IMR-90 (cell line): ENCODE measurements around the gene MT1A. TPM values are rescaled to one million over a fixed set of nuclear protein-coding genes. Genes with fewer than 3 reads are reported as not detected.
A peak's percentile ranks its signal among the peaks of the same experiment; 100 is the strongest.

ENCODE experiments used
- ATAC-seq: fragments of 200-7000 bp; cut with Tn5 transposase; 2 replicates; pipeline ENCODE4 v1.9.1; 2020; ENCODE audit warnings: low read depth, mild to moderate bottlenecking, moderate library complexity
- BruUV-seq: library from RNA; stranded (reverse); fragments of 400-500 nt; replicated peaks from 2 replicates; lab custom pipeline; 2021; lab: Mats Ljungman, UMichigan
- CTCF ChIA-PET: fragments of 300-600 bp; formaldehyde crosslinking; extraction: SDS; loops from one replicate; lab custom pipeline; 2021; ENCODE audit warnings: antibody characterized with exemption; lab: Yijun Ruan, JAX
- POLR2A ChIA-PET: fragments of 300-600 bp; sonication (Branson Sonifier 250); formaldehyde crosslinking; loops from one replicate; lab custom pipeline; 2022; ENCODE audit warnings: antibody characterized with exemption; ENCODE audit not compliant: unreplicated experiment; lab: Charles Lee
- DNase-seq: peaks from one replicate; pipeline ENCODE4 v3.0.0; 2013
- H2AFZ ChIP-seq: replicated peaks from 2 replicates; pipeline ENCODE3; 2013; ENCODE audit warnings: low read length, mild to moderate bottlenecking; ENCODE audit not compliant: poor library complexity
- H2AK5ac ChIP-seq: 2 replicates; pipeline ENCODE4 v1.6.1; 2013; ENCODE audit warnings: low read depth, low read length, inconsistent platforms
- H2AK9ac ChIP-seq: replicated peaks from 2 replicates; pipeline ENCODE3; 2013; ENCODE audit warnings: mild to moderate bottlenecking, low read depth, low read length, moderate library complexity; ENCODE audit not compliant: poor library complexity
- H2BK120ac ChIP-seq: 2 replicates; pipeline ENCODE4 v1.6.1; 2013; ENCODE audit warnings: low read depth, low read length, inconsistent platforms
- H2BK15ac ChIP-seq: 3 replicates; pipeline ENCODE4 v1.6.1; 2013; ENCODE audit warnings: low read depth, low read length, inconsistent platforms
- H2BK20ac ChIP-seq: 2 replicates; pipeline ENCODE4 v1.6.1; 2013; ENCODE audit warnings: low read depth, mild to moderate bottlenecking, inconsistent platforms, low read length, moderate library complexity
- H2BK5ac ChIP-seq: 2 replicates; pipeline ENCODE4 v1.6.1; 2013; ENCODE audit warnings: mild to moderate bottlenecking, low read depth, low read length, inconsistent platforms; ENCODE audit not compliant: poor library complexity, severe bottlenecking
- H3K14ac ChIP-seq: replicated peaks from 2 replicates; pipeline ENCODE4 v1.6.1; 2013; ENCODE audit warnings: low read depth, low read length, inconsistent platforms
- H3K18ac ChIP-seq: 2 replicates; pipeline ENCODE4 v1.6.1; 2013; ENCODE audit warnings: low read depth, low read length, control low read depth
- H3K23ac ChIP-seq: 2 replicates; pipeline ENCODE4 v1.6.1; 2013; ENCODE audit warnings: low read depth, low read length, inconsistent platforms
- H3K27ac ChIP-seq: 2 replicates; pipeline ENCODE4 v1.5.1; 2013; ENCODE audit warnings: mild to moderate bottlenecking, control low read depth, low read length; ENCODE audit not compliant: insufficient read depth
- H3K27me3 ChIP-seq: 2 replicates; pipeline ENCODE4 v1.6.1; 2013; ENCODE audit warnings: low read length; ENCODE audit not compliant: control insufficient read depth, insufficient read depth
- H3K36me3 ChIP-seq: 2 replicates; pipeline ENCODE4 v1.6.1; 2013; ENCODE audit warnings: low read length, mixed read lengths; ENCODE audit not compliant: control insufficient read depth, insufficient read depth
- H3K4ac ChIP-seq: 2 replicates; pipeline ENCODE4 v1.6.1; 2013; ENCODE audit warnings: low read depth, low read length, inconsistent platforms
- H3K4me1 ChIP-seq: 2 replicates; pipeline ENCODE4 v1.6.1; 2013; ENCODE audit warnings: low read length, mixed read lengths; ENCODE audit not compliant: control insufficient read depth, insufficient read depth
- H3K4me2 ChIP-seq: 2 replicates; pipeline ENCODE4 v1.6.1; 2013; ENCODE audit warnings: low read depth, mild to moderate bottlenecking, control low read depth, low read length, moderate library complexity
- H3K4me3 ChIP-seq: 2 replicates; pipeline ENCODE4 v1.5.1; 2013; ENCODE audit warnings: low read depth, mild to moderate bottlenecking, control low read depth, low read length, moderate library complexity; ENCODE audit not compliant: insufficient read depth
- H3K56ac ChIP-seq: 2 replicates; pipeline ENCODE4 v1.6.1; 2013; ENCODE audit warnings: low read length, inconsistent platforms; ENCODE audit not compliant: insufficient read depth; ENCODE audit errors: extremely low read depth
- H3K79me1 ChIP-seq, 2 experiments: 2 replicates each; pipeline ENCODE4 v1.6.1; 2013; ENCODE audit warnings: low read length in 2 of 2, inconsistent platforms in 1 of 2, low read depth in 1 of 2
- H3K9ac ChIP-seq: 2 replicates; pipeline ENCODE4 v1.6.1; 2013; ENCODE audit warnings: low read depth, low read length, control low read depth
- H3K9me1 ChIP-seq: 2 replicates; pipeline ENCODE4 v1.6.1; 2013; ENCODE audit warnings: low read length, inconsistent platforms; ENCODE audit not compliant: insufficient read depth
- H3K9me3 ChIP-seq: 2 replicates; pipeline ENCODE4 v1.6.1; 2013; ENCODE audit warnings: low read length; ENCODE audit not compliant: control insufficient read depth, insufficient read depth
- H4K20me1 ChIP-seq: 2 replicates; pipeline ENCODE4 v1.6.1; 2013; ENCODE audit warnings: low read length, inconsistent platforms; ENCODE audit not compliant: insufficient read depth
- H4K5ac ChIP-seq: 2 replicates; pipeline ENCODE4 v1.6.1; 2013; ENCODE audit warnings: mild to moderate bottlenecking, low read depth, low read length, control low read depth
- H4K8ac ChIP-seq, 2 experiments: 2 replicates each; pipeline ENCODE4 v1.6.1; 2013; ENCODE audit warnings: low read depth in 2 of 2, low read length in 2 of 2, control low read depth in 1 of 2, inconsistent platforms in 1 of 2
- H4K91ac ChIP-seq: 2 replicates; pipeline ENCODE4 v1.6.1; 2013; ENCODE audit warnings: low read depth, low read length, inconsistent platforms; ENCODE audit not compliant: insufficient read depth
- CEBPB ChIP-seq: IDR thresholded peaks from 2 replicates; pipeline ENCODE4 v1.6.1; 2012; ENCODE audit warnings: low read depth, low read length, improper control_type of control experiment
- CHD1 ChIP-seq: IDR thresholded peaks from 2 replicates; pipeline ENCODE4 v1.6.1; 2012; ENCODE audit warnings: low read depth, low read length, improper control_type of control experiment
- FOS ChIP-seq: fragments of 150-350 bp; IDR thresholded peaks from 2 replicates; pipeline ENCODE4 v1.6.1; 2016; ENCODE audit warnings: low read depth, low read length
- MXI1 ChIP-seq: IDR thresholded peaks from 2 replicates; pipeline ENCODE4 v1.6.1; 2012; ENCODE audit warnings: low read depth, mild to moderate bottlenecking, low read length, moderate library complexity, borderline replicate concordance
- POLR2A ChIP-seq: IDR thresholded peaks from 2 replicates; pipeline ENCODE4 v1.6.1; 2012; ENCODE audit warnings: mild to moderate bottlenecking, low read depth, low read length
- RAD21 ChIP-seq: IDR thresholded peaks from 2 replicates; pipeline ENCODE4 v1.6.1; 2012; ENCODE audit warnings: low read length, improper control_type of control experiment
- RCOR1 ChIP-seq: IDR thresholded peaks from 2 replicates; pipeline ENCODE4 v1.6.1; 2012; ENCODE audit warnings: mild to moderate bottlenecking, low read length, improper control_type of control experiment; ENCODE audit not compliant: insufficient replicate concordance
- RFX5 ChIP-seq: IDR thresholded peaks from 2 replicates; pipeline ENCODE4 v1.8.0; 2012; ENCODE audit warnings: low read depth, mild to moderate bottlenecking, low read length, moderate library complexity
- WGBS, 2 experiments: methylation state at CpG; one replicate each; pipeline versions ENCODE4 v1.1.5 to v1.1.7; 2013; ENCODE audit warnings: missing lambda C conversion rate in 2 of 2; ENCODE audit not compliant: insufficient read length in 1 of 2; ENCODE audit errors: extremely low coverage in 2 of 2; 5-methylcytosine and 5-hydroxymethylcytosine counted together
- dilution Hi-C: fragments of 300-500 bp; cut with HindIII; formaldehyde crosslinking; loops from one replicate; pipeline ENCODE4 v1.14.3; 2018; ENCODE audit warnings: low sequenced_read_pairs; ENCODE audit not compliant: unreplicated experiment
- in situ Hi-C: fragments of 300-500 bp; cut with MboI; formaldehyde crosslinking; loops from 3 replicates; pipeline ENCODE4 v1.14.3; 2019; ENCODE audit warnings: low sequenced_read_pairs, inconsistent platforms, mixed read lengths
- intact Hi-C: fragments of 100-400 bp; cut with micrococcal nuclease; formaldehyde crosslinking; loops from 2 replicates; pipeline ENCODE4 v1.10.0; 2022
- polyA plus RNA-seq, 3 experiments: library from polyadenylated mRNA; depleted of rRNA; stranded (reverse); fragments of >200 nt; gene quantifications; 2 replicates each; pipeline ENCODE4 v1.2.3, GENCODE V29; 2012; ENCODE audit warnings: low replicate concordance in 1 of 3
- total RNA-seq: library from RNA; depleted of rRNA; stranded (reverse); fragments of >200 nt; gene quantifications from 2 replicates; pipeline ENCODE4 v1.2.3, GENCODE V29; 2012
- TF ChIP-seq, protein P1 (sequence below): fragments of 150-350 bp; IDR thresholded peaks from 2 replicates; pipeline ENCODE4 v1.6.1; 2016; ENCODE audit warnings: low read depth, mild to moderate bottlenecking, low read length, moderate library complexity, borderline replicate concordance

The MT1A gene
- total and polyA plus RNA-seq, 2 of the 4 experiments (the other 2 are of a cell fraction) = 1.6 TPM; not detected in 1

DNA sequence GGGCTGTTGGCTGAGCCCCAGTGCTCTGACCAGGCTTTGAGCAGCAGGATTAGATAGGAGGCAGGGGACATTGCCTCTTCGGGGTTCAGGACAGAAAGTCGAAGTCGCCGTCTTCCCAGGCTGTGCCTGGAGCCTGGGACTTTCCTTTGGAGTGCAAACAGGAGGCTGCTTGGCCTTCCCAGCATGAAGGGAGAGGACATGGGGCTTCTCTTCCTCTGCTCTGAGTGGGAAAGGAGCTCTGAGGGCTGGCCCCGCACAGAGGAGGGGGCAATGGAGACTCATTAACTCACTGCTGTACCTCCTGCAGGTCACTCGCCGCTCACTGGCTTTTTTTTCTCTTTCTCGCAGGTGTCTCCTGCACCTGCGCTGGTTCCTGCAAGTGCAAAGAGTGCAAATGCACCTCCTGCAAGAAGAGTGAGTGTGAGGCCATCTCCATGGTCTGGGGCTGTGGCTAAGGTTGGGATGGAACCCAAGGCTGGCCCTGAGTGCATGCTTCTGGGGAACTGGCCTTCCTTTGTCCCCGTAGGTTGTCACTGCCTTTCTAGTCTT lies 19.9 kb downstream of the MT1A start:
- dilution Hi-C loops = no loop called here
- Histone ChIP-seq H2AK5ac (no peak overlapping the region), H3K79me1 (no peaks in the 10 kb centered on the region), H2AK9ac (no peak overlapping the region), H4K20me1 (no peaks in the 10 kb centered on the region), H3K4me3 (no peak overlapping the region), H2BK20ac (no peak overlapping the region), H2BK15ac (no peak overlapping the region), H3K9ac (no peak overlapping the region), H4K91ac (no peak overlapping the region), H3K18ac (no peak overlapping the region), H4K8ac (no peak overlapping the region), H3K27me3 (peaks cover 78% of the 10 kb centered on the region), H2BK5ac (no peak overlapping the region), H3K4me1 (peaks cover 3% of the 10 kb centered on the region; the same call in 1 of the 2 replicates), H3K56ac (no peak overlapping the region), H2BK120ac (no peak overlapping the region), H3K9me1 (peaks cover 3% of the 10 kb centered on the region; the same call in 1 of the 2 replicates), H3K14ac (no peak overlapping the region), H3K4me2 (peak overlapping the region; percentile 27), H4K5ac (no peak overlapping the region), H3K4ac (no peak overlapping the region), H2AFZ (peak overlapping the region; percentile 73), H3K23ac (peak overlapping the region; percentile 13; the same call in 1 of the 2 replicates), H3K27ac (no peak overlapping the region), H3K9me3 (no peaks in the 10 kb centered on the region), H3K36me3 (no peaks in the 10 kb centered on the region)
- intact Hi-C loops = no loop called here
- no peak for TF ChIP-seq MXI1
- no peak for TF ChIP-seq RAD21
- TF ChIP-seq FOS = no peak
- TF ChIP-seq POLR2A = no peak
- TF ChIP-seq, protein P1, sequence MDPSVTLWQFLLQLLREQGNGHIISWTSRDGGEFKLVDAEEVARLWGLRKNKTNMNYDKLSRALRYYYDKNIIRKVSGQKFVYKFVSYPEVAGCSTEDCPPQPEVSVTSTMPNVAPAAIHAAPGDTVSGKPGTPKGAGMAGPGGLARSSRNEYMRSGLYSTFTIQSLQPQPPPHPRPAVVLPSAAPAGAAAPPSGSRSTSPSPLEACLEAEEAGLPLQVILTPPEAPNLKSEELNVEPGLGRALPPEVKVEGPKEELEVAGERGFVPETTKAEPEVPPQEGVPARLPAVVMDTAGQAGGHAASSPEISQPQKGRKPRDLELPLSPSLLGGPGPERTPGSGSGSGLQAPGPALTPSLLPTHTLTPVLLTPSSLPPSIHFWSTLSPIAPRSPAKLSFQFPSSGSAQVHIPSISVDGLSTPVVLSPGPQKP = no peak
- TF ChIP-seq CHD1 = no peak
- TF ChIP-seq CEBPB = no peak
- TF ChIP-seq RFX5 = no peak
- TF ChIP-seq RCOR1 = no peak
- BruUV-seq = no TSS peak
- WGBS, 2 experiments = 21% methylated on average over 5 of the region's 10 CpGs; no CpG with 5 or more reads in 1 of the 2 experiments
- CTCF ChIA-PET = no interaction called here
- POLR2A ChIA-PET = no interaction called here
- no peak for DNase-seq
- ATAC-seq = no peak
- in situ Hi-C loops = no loop called here
